ENCODE results near the gene FAXDC2.

The FAXDC2 gene

DNA sequence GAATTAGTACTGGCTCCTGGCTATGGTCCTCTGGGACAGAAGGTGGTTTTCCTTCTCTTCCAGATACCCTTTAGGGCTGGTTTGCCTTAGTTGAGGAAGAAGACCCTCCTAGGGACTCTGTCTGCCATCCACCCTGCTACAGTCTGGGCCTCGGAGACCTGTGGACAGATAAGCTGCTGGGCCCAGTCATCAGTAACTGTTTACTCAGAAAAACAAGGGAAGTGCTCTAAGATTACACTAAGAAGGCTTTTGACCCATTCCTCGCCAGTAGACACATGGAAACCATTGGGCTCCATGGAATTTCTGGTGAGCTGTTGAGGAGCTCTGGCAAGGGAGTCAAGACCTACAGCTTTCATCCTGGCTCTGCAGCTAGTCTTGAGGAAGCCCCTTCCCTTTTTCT, 64.0 kb downstream of the FAXDC2 start:
- H3K4me1 ChIP-seq (ENCODE audit: control insufficient read depth, insufficient read depth, low read length), result peaks cover 25% of the 10 kb centered on the region
- no peak overlapping the region for H3K4me3 ChIP-seq (ENCODE audit: low read depth, low read length)

DNA sequence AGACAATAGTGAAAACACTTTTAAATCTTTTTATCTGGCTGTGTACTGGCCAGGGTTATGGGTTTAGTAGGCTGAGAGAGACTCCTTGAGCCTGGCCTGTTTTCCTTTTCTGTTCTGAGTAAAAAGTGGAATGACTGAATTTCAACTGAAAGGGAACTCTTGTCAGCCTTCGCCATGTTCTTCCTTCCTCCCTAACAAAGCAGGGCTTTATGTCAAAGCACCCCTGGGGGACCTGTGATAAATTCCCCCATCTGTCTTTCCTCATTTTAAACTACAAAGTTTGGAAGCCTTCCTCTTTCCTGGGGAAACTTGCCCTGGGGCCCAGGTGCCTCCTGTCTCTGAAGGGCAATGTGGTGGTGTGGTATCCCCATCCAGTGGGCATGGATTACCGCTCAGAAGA, 65.5 kb downstream of the FAXDC2 start:
- ChIA-PET CTCF (no interaction called here), POLR2A (no interaction called here)
- no peak overlapping the region for H3K27ac ChIP-seq (ENCODE audit: extremely low read depth, low read depth, low read length)
- H3K36me3 ChIP-seq (ENCODE audit: control insufficient read depth in 2 of 2, insufficient read depth in 1 of 2, low read length in 2 of 2), result peaks cover 0 to 2% of the 10 kb centered on the region in 2 experiments; a peak in 2 of 3 replicates
- no peak for TF ChIP-seq ZNF214 (tag by site-specific recombination; IDR thresholded peaks at IDR 0.05; ENCODE audit: borderline replicate concordance)
- TF ChIP-seq GLIS2 (tag by site-specific recombination; IDR thresholded peaks at IDR 0.05), result no peak
- TF ChIP-seq ZNF16 (tag by site-specific recombination; IDR thresholded peaks at IDR 0.05; ENCODE audit: low read depth), result no peak
- peaks cover 25% of the 10 kb centered on the region for H3K4me1 ChIP-seq (ENCODE audit: control insufficient read depth, insufficient read depth, low read length)
- H3K9me3 ChIP-seq (ENCODE audit: control insufficient read depth, insufficient read depth, low read depth, low read length), result no peaks in the 10 kb centered on the region
- no peak overlapping the region for H3K4me3 ChIP-seq (ENCODE audit: low read depth, low read length)

More for the DNA sequence above, 64.0 kb downstream of the FAXDC2 start:
- Histone ChIP-seq H3K9me3 (ENCODE audit: control insufficient read depth, insufficient read depth, low read depth, low read length) (no peaks in the 10 kb centered on the region), H3K27ac (ENCODE audit: extremely low read depth, low read depth, low read length) (no peak overlapping the region), H3K36me3 (ENCODE audit: control insufficient read depth in 2 of 2, insufficient read depth in 1 of 2, low read length in 2 of 2) (peaks cover 8 to 14% of the 10 kb centered on the region in 2 experiments; a peak in 2 of 3 replicates)
- POLR2A ChIA-PET, result no interaction called here
- TF ChIP-seq SP2 (tag by site-specific recombination; IDR thresholded peaks at IDR 0.05), result no peak
- TF ChIP-seq ZNF558 (tag by site-specific recombination; IDR thresholded peaks at IDR 0.05), result no peak
- no peak for TF ChIP-seq ZNF266 (tag by site-specific recombination; IDR thresholded peaks at IDR 0.05; ENCODE audit: low read depth)
- no peak for TF ChIP-seq ZBTB20 (tag by site-specific recombination; IDR thresholded peaks at IDR 0.05)
- TF ChIP-seq ZNF138 (tag by site-specific recombination; IDR thresholded peaks at IDR 0.05; ENCODE audit: borderline replicate concordance), result no peak
- TF ChIP-seq, protein P1, sequence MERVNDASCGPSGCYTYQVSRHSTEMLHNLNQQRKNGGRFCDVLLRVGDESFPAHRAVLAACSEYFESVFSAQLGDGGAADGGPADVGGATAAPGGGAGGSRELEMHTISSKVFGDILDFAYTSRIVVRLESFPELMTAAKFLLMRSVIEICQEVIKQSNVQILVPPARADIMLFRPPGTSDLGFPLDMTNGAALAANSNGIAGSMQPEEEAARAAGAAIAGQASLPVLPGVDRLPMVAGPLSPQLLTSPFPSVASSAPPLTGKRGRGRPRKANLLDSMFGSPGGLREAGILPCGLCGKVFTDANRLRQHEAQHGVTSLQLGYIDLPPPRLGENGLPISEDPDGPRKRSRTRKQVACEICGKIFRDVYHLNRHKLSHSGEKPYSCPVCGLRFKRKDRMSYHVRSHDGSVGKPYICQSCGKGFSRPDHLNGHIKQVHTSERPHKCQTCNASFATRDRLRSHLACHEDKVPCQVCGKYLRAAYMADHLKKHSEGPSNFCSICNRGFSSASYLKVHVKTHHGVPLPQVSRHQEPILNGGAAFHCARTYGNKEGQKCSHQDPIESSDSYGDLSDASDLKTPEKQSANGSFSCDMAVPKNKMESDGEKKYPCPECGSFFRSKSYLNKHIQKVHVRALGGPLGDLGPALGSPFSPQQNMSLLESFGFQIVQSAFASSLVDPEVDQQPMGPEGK (tag by site-specific recombination; IDR thresholded peaks at IDR 0.05), result no peak
- TF ChIP-seq ZSCAN30 (tag by site-specific recombination; IDR thresholded peaks at IDR 0.05), result no peak
- no peak for TF ChIP-seq ZNF629 (tag by site-specific recombination; IDR thresholded peaks at IDR 0.05)
- TF ChIP-seq MYNN (tag by site-specific recombination; IDR thresholded peaks at IDR 0.05; ENCODE audit: borderline replicate concordance), result no peak
- no peak for TF ChIP-seq ZNF529 (tag by site-specific recombination; IDR thresholded peaks at IDR 0.05; ENCODE audit: insufficient replicate concordance)
- TF ChIP-seq ZNF175 (tag by site-specific recombination; IDR thresholded peaks at IDR 0.05), result no peak
- TF ChIP-seq ZNF311 (tag by site-specific recombination; IDR thresholded peaks at IDR 0.05; ENCODE audit: borderline replicate concordance), result no peak
- no peak for TF ChIP-seq ZEB2 (tag by site-specific recombination; IDR thresholded peaks at IDR 0.05)
- TF ChIP-seq ZNF707 (tag by site-specific recombination; IDR thresholded peaks at IDR 0.05), result no peak
- TF ChIP-seq, protein P2, sequence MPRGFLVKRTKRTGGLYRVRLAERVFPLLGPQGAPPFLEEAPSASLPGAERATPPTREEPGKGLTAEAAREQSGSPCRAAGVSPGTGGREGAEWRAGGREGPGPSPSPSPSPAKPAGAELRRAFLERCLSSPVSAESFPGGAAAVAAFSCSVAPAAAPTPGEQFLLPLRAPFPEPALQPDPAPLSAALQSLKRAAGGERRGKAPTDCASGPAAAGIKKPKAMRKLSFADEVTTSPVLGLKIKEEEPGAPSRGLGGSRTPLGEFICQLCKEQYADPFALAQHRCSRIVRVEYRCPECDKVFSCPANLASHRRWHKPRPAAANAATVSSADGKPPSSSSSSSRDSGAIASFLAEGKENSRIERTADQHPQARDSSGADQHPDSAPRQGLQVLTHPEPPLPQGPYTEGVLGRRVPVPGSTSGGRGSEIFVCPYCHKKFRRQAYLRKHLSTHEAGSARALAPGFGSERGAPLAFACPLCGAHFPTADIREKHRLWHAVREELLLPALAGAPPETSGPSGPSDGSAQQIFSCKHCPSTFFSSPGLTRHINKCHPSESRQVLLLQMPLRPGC (tag by site-specific recombination; IDR thresholded peaks at IDR 0.05), result no peak
- no peak for TF ChIP-seq YY1 (tag by site-specific recombination; IDR thresholded peaks at IDR 0.05)
- TF ChIP-seq, protein P3, sequence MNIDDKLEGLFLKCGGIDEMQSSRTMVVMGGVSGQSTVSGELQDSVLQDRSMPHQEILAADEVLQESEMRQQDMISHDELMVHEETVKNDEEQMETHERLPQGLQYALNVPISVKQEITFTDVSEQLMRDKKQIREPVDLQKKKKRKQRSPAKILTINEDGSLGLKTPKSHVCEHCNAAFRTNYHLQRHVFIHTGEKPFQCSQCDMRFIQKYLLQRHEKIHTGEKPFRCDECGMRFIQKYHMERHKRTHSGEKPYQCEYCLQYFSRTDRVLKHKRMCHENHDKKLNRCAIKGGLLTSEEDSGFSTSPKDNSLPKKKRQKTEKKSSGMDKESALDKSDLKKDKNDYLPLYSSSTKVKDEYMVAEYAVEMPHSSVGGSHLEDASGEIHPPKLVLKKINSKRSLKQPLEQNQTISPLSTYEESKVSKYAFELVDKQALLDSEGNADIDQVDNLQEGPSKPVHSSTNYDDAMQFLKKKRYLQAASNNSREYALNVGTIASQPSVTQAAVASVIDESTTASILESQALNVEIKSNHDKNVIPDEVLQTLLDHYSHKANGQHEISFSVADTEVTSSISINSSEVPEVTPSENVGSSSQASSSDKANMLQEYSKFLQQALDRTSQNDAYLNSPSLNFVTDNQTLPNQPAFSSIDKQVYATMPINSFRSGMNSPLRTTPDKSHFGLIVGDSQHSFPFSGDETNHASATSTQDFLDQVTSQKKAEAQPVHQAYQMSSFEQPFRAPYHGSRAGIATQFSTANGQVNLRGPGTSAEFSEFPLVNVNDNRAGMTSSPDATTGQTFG (tag by site-specific recombination; IDR thresholded peaks at IDR 0.05; ENCODE audit: borderline replicate concordance), result no peak
- TF ChIP-seq SALL2 (tag by site-specific recombination; IDR thresholded peaks at IDR 0.05; ENCODE audit: borderline replicate concordance), result no peak
- TF ChIP-seq FEZF1 (tag by site-specific recombination; IDR thresholded peaks at IDR 0.05), result no peak
- no peak for TF ChIP-seq ZSCAN23 (tag by site-specific recombination; IDR thresholded peaks at IDR 0.05)
- CTCF ChIA-PET, result no interaction called here

All from HEK293 (cell line).